ENCODE measurements around the gene FLYWCH2. TPM values are rescaled to one million over a fixed set of nuclear protein-coding genes. Genes with fewer than 3 reads are reported as not detected.
A peak's percentile ranks its signal among the peaks of the same experiment; 100 is the strongest.

FLYWCH2 gene
- total RNA-seq, 2 experiments from 2014 or later = 7.8 to 8.1 TPM

GRCh38 chr16:2839650-2840450 lies 43.2 kb upstream of the FLYWCH2 start:
- no peak overlapping the region for H3K4me3 Mint-ChIP-seq
- H3K27ac Mint-ChIP-seq = no peak overlapping the region
- ATAC-seq (ENCODE audit: poor library complexity) = no peak
- no peak for TF ChIP-seq CTCF (IDR thresholded peaks at IDR 0.05)
- POLR2A ChIA-PET = no interaction called here
- Histone ChIP-seq H3K27me3 (ENCODE audit: control insufficient read depth in 1 of 2, insufficient read depth in 2 of 2, low read length in 2 of 2) (no peaks in the 10 kb centered on the region), H3K4me3 (ENCODE audit: low read length) (no peak overlapping the region), H3K4me1 (ENCODE audit: insufficient read depth, low read length) (peaks cover 46% of the 10 kb centered on the region), H3K9me3 (ENCODE audit: control insufficient read depth in 1 of 2, insufficient read depth in 1 of 2, low read length in 2 of 2) (peaks cover 0 to 9% of the 10 kb centered on the region in 2 experiments), H3K27ac (ENCODE audit: low read depth in 1 of 2, low read length in 2 of 2) (no peak overlapping the region), H3K36me3 (ENCODE audit: insufficient read depth, low read length) (no peaks in the 10 kb centered on the region)
- peak in 1 of 14 experiments; percentile 31 for DNase-seq
- H3K4me1 Mint-ChIP-seq (ENCODE audit: low read depth) = peaks cover 32% of the 10 kb centered on the region
- H3K9me3 Mint-ChIP-seq = no peaks in the 10 kb centered on the region
- intact Hi-C loops (cut with DNase I, micrococcal nuclease) = loop anchor here (1.0 kb wide), 3 partner anchors 28 to 87 kb away; no protein-coding TSS in a partner anchor
- CTCF ChIA-PET = interaction anchor here (1.2 to 1.9 kb wide), 6 partner anchors 24 to 87 kb away, joined by 3 to 27 read pairs (median 6); no protein-coding TSS in a partner anchor
- no peaks in the 10 kb centered on the region for H3K36me3 Mint-ChIP-seq (ENCODE audit: low read depth)
- peaks cover 8% of the 10 kb centered on the region for H3K27me3 Mint-ChIP-seq

GRCh38 chr16:2840914-2841313 lies 42.1 kb upstream of the FLYWCH2 start:
- Mint-ChIP-seq H3K4me3 (no peak overlapping the region), H3K27ac (no peak overlapping the region), H3K36me3 (ENCODE audit: low read depth) (no peaks in the 10 kb centered on the region), H3K27me3 (peaks cover 8% of the 10 kb centered on the region), H3K4me1 (ENCODE audit: low read depth) (peaks cover 32% of the 10 kb centered on the region), H3K9me3 (no peaks in the 10 kb centered on the region)
- peak in 1 of 14 experiments; percentile 30 for DNase-seq
- Histone ChIP-seq H3K27me3 (ENCODE audit: control insufficient read depth in 1 of 2, insufficient read depth in 2 of 2, low read length in 2 of 2) (no peaks in the 10 kb centered on the region), H3K4me3 (ENCODE audit: low read length) (no peak overlapping the region), H3K27ac (ENCODE audit: low read depth in 1 of 2, low read length in 2 of 2) (no peak overlapping the region), H3K9me3 (ENCODE audit: control insufficient read depth in 1 of 2, insufficient read depth in 1 of 2, low read length in 2 of 2) (peaks cover 0 to 9% of the 10 kb centered on the region in 2 experiments), H3K36me3 (ENCODE audit: insufficient read depth, low read length) (no peaks in the 10 kb centered on the region), H3K4me1 (ENCODE audit: insufficient read depth, low read length) (peaks cover 46% of the 10 kb centered on the region)
- ATAC-seq (ENCODE audit: poor library complexity) = no peak
- CTCF ChIA-PET = no interaction called here
- no peak for TF ChIP-seq CTCF (IDR thresholded peaks at IDR 0.05)
- intact Hi-C loops (cut with DNase I, micrococcal nuclease) = no loop called here
- POLR2A ChIA-PET = no interaction called here

- intact Hi-C loops (cut with DNase I, micrococcal nuclease) = no loop called here
- Mint-ChIP-seq H3K9me3 (no peaks in the 10 kb centered on the region), H3K4me3 (no peak overlapping the region), H3K27ac (peak overlapping the region; percentile 69), H3K36me3 (ENCODE audit: low read depth) (no peaks in the 10 kb centered on the region), H3K4me1 (ENCODE audit: low read depth) (peaks cover 32% of the 10 kb centered on the region), H3K27me3 (peaks cover 8% of the 10 kb centered on the region)
- ATAC-seq (ENCODE audit: poor library complexity) (peak; percentile 15), DNase-seq (peak in 3 of 14 experiments; percentile 30 to 33 (median 32))
- POLR2A ChIA-PET = interaction anchor here (1.2 to 1.8 kb wide), 2 partner anchors 26 to 41 kb away, joined by 4 to 8 read pairs; partner anchors contain the start of gene FLYWCH2
- H3K4me3 ChIP-seq (ENCODE audit: low read length) = peak overlapping the region; percentile 36
- TF ChIP-seq CTCF (IDR thresholded peaks at IDR 0.05) = no peak
- peak overlapping the region; percentile 48 to 76 for H3K27ac ChIP-seq (ENCODE audit: low read depth in 1 of 2, low read length in 2 of 2)
- peaks cover 0 to 9% of the 10 kb centered on the region in 2 experiments for H3K9me3 ChIP-seq (ENCODE audit: control insufficient read depth in 1 of 2, insufficient read depth in 1 of 2, low read length in 2 of 2)
- CTCF ChIA-PET = interaction anchor here (1.7 kb wide), 1 partner anchor 26 kb away, joined by 12 read pairs; no protein-coding TSS in a partner anchor
- peaks cover 46% of the 10 kb centered on the region for H3K4me1 ChIP-seq (ENCODE audit: insufficient read depth, low read length)
- no peaks in the 10 kb centered on the region for H3K27me3 ChIP-seq (ENCODE audit: control insufficient read depth in 1 of 2, insufficient read depth in 2 of 2, low read length in 2 of 2)
- H3K36me3 ChIP-seq (ENCODE audit: insufficient read depth, low read length) = no peaks in the 10 kb centered on the region
Observed at GRCh38 chr16:2841606-2842339, 41.2 kb upstream of the FLYWCH2 start.

All from CD4-positive, alpha-beta T cell (primary cell).